ENCODE results near the gene TBXAS1.

The TBXAS1 gene

GRCh38 chr7:139829025-139829774 is at the start of gene TBXAS1:
Gene TBXAS1, plus strand, starts transcription at chr7:139829264. Its CDS starts 127 bp downstream, at chr7:139829391.
- DNase-seq: no peak

- no peak for DNase-seq
Measured at GRCh38 chr7:139782932-139783331, 46.1 kb upstream of the TBXAS1 start.

DNA sequence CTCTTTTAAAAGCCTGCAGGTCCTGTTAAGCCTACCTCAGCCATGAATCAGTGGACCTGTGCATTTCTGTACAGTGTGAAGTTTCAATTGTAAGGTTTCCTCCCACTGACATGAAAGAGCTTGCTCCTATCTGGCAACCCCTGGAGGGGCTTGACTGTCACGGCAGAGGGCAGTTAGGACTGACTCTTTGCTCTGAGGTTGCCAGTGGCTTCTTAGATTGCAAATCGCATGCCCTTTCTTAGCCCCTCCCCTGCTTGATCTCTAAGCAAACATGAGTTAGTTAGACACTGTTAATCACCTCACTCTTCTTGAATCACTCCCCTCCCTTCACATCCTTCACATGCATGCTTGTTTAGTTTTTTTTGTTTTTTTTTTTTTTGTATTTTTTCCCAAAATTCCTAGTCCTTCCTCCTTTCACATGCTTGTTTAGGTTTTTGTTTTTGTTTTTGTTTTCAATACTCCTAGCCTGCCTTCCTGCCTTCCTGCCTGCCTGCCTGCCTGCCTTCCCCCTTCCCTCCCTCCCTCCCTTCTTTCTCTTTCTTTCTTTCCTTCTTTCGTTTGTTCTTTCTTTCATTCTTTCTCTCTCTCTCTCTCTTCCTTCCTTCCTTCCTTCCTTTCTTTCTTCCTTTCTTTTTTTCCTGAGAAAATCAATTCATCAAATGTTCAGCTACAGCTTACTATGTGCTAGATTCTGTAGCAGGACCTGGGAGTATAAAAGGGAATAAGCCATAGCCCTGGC is 45.2 kb upstream of the TBXAS1 start:
- no peak for DNase-seq

GRCh38 chr7:139784648-139785047 is 44.4 kb upstream of the TBXAS1 start:
- no peak for DNase-seq

- DNase-seq: no peak
Measured at GRCh38 chr7:139791316-139791715, 37.7 kb upstream of the TBXAS1 start.

DNA sequence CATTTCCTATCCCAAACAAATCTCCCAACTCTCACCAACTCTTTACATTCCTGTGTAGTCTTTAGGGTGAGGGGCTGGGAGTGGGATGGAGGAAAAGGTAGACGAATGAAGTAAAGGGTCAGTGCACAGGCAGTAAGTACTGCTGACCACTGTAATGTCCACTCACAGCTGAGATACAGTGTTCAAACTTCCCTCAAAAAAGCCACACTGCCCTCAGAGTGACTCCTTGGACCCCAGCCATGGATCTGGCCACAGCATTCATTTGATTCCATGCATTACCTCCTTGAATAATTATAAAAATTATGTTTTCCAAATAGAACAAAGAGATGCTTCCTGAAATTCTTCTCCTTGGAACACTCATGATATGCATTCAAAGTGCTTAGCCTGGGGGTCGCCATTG is 31.5 kb upstream of the TBXAS1 start:
- DNase-seq: no peak

DNA sequence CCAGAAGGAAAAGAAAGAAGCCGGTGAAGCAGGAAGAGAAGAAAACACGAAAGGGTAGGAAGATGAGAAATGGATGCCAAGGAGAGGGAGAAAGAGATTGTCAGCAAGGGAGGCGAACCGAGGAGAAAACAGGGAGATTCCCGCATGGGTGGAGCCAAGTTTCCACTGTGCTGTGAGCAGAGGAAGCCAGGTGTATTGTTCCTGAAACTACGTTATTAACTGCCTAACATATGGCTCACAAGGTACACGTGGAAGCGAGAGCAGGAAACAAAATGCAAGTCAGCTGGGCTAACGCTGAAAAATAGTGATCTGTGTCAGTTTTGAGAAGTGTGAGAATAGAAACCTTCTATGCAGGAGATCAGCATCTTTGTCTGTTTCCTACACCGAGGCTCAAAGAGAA is 30.8 kb upstream of the TBXAS1 start:
- DNase-seq: no peak

- DNase-seq: no peak
Measured at GRCh38 chr7:139798892-139799291, 30.2 kb upstream of the TBXAS1 start.

DNA sequence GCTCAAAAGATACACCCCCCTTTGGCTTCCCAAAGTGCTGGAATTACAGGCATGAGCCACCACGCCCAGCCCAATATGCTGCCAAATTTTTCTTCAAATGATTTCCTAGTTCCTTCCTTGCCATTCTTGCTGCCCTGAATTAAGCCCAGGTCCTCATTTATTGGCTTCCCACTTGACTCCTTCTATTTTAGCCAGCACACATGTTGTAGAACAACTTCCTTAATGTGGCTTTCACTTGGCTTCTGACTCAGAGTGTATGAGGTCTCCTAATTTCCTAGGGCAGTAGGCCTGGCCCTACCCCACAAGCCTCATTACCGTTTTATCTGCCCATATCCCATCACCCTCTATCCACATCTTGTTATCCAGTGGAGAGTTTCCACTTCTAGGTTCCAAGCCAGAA is 29.5 kb upstream of the TBXAS1 start:
- no peak for DNase-seq

GRCh38 chr7:139804571-139804970 is 24.5 kb upstream of the TBXAS1 start:
- no peak for DNase-seq

GRCh38 chr7:139807009-139807408 is 22.1 kb upstream of the TBXAS1 start:
- DNase-seq: no peak

DNA sequence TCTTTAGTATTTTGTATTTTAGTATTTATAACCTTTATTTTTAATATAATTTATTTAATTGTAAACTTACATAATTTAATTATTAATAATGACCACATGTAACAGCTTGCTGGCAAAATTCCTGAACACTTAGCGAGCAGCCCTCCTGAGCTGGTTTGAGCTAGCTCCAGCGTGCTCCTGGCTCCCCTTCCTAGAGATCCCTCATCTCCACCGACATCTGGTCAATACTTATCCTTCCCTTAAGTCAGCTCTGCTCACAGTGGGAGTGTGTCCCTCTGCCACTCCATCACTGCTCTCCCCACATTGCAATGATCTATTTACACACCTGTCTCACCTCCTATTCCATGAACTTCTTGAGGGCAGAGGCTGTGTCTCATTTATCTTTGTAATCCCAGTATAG is 20.6 kb upstream of the TBXAS1 start:
- DNase-seq: no peak

GRCh38 chr7:139808846-139809442 is 20.1 kb upstream of the TBXAS1 start:
- no peak for DNase-seq

DNA sequence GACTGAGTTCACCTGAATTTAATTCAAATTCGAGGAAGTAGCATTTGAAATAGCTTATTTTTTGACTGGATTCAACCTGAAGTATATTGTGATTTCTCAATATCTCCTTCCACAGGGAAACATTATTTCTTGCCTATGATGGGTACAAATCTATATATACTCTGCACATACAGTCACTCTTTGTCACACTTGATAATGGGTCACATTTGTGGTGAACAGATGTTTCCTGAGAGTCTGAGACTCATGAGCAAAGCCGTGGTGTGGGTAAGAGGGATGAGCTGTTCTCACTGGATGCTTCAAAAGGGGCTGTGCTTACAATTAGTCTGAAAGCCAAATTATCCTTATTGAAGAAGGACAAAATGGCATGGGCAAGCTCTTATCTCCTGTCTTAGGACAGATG is 18.0 kb upstream of the TBXAS1 start:
- no peak for DNase-seq

- no peak for DNase-seq
Measured at GRCh38 chr7:139813151-139813550, 15.9 kb upstream of the TBXAS1 start.

DNA sequence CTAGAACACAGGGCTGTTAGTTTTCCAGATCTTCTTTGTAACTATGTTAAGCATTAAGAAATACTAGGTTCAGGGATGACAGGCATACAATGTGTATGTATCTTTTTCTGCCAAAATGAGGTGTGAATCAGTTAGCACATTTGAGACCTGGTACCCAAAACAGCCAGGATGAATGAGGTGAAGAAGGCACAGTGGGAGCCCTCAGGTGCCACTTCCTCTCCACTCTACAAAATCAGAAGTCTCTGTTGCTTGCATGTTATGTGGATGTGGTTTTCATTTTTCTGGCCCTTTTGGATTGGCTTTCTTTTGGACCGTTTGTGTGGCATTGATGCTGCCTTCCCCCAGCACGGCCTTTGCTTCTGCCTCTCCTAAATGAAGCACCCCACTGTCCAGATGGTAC is 15.4 kb upstream of the TBXAS1 start:
- no peak for DNase-seq

DNA sequence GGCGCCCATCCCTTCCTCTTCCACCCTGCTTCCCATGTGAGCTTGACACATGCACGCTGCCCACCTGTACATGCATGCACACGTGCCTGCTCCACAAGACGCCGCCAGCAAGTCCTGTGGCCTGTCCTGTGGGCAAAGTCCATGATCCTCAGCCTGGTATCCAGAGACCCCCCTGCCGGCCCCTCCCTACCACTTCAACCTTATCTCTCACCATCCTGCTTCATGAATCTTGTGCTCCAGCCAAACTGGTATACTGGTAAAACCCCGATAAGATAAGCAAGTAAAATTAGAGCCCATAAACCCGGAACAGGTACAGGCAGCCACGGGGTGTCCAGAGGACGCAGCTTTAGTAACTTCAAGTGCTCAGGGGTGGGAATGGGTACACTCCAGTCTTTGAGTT is 11.8 kb upstream of the TBXAS1 start:
- no peak for DNase-seq

DNA sequence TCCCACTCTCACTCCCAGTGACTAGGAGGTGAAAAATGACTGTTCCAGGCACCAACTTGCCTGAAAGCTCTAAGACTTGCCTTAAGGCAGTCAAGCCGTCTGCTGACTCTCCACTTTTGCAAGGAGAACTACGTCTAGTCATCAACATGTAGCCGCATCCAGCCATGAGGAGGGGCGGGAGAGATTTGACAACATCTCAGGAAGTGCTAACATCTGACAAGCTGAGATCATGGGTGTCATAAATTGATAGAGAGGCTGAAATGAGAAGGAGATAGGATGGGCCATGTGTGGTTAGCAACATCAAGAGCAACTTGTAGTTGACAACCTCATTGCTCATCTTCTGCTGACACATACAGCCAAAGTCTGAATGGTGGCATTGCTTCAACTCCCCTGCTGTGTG is 9.0 kb upstream of the TBXAS1 start:
- no peak for DNase-seq

- DNase-seq: no peak
Measured at GRCh38 chr7:139821349-139822105, 7.5 kb upstream of the TBXAS1 start.

GRCh38 chr7:139822855-139823254 is 6.2 kb upstream of the TBXAS1 start:
- no peak for DNase-seq

GRCh38 chr7:139823959-139824521 is 5.0 kb upstream of the TBXAS1 start:
- DNase-seq: no peak

DNA sequence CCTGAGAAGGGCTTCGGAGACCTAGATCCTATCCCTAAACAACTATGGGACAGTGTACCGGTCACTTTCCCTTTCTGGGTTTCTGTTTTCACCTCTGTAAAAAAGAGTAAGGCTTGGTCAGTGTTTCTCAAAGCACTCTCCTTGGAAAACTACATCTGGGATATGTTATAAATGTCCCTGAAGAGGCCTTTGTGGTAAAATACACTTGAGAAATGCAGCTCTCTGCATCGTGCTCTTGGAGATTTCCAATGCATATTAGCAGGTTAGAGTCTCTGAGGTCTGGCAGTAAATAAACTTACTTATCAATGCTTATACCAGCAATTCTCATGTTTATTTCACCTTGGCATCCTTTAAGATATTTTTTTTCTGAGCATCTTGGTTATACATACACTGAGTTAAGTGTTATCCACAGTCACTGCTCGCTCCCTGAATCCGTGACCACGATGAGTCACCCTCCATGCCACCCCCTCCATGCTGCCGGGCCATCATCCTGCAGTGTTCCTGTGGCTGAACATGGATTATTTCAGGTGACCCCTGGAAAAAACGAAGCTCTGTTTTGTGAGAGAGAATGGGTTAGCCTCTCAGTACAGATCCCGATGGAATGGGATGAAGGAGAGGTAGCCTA is 3.3 kb upstream of the TBXAS1 start:
- no peak for DNase-seq

GRCh38 chr7:139827042-139827441 is 2.0 kb upstream of the TBXAS1 start:
- no peak for DNase-seq
